IMR-90 (cell line): ENCODE data around the gene PPP1R13B.

Experiments used
- CEBPB ChIP-seq: IDR thresholded peaks from 2 replicates; pipeline ENCODE4 v1.6.1; 2012; ENCODE audit warnings: low read depth, low read length, improper control_type of control experiment
- CHD1 ChIP-seq: IDR thresholded peaks from 2 replicates; pipeline ENCODE4 v1.6.1; 2012; ENCODE audit warnings: low read depth, low read length, improper control_type of control experiment
- CTCF ChIP-seq: conservative IDR thresholded peaks from 2 replicates; pipeline ENCODE4 v1.5.1; 2012; ENCODE audit warnings: mild to moderate bottlenecking, low read depth, low read length, improper control_type of control experiment
- FOS ChIP-seq: fragments of 150-350 bp; IDR thresholded peaks from 2 replicates; pipeline ENCODE4 v1.6.1; 2016; ENCODE audit warnings: low read depth, low read length
- MAFK ChIP-seq: IDR thresholded peaks from 2 replicates; pipeline ENCODE4 v1.6.1; 2012; ENCODE audit warnings: low read depth, low read length, improper control_type of control experiment
- MAZ ChIP-seq: IDR thresholded peaks from 2 replicates; pipeline ENCODE4 v1.6.1; 2012; ENCODE audit warnings: low read depth, mild to moderate bottlenecking, low read length, improper control_type of control experiment, moderate library complexity, borderline replicate concordance
- MXI1 ChIP-seq: IDR thresholded peaks from 2 replicates; pipeline ENCODE4 v1.6.1; 2012; ENCODE audit warnings: low read depth, mild to moderate bottlenecking, low read length, moderate library complexity, borderline replicate concordance
- POLR2A ChIP-seq: IDR thresholded peaks from 2 replicates; pipeline ENCODE4 v1.6.1; 2012; ENCODE audit warnings: mild to moderate bottlenecking, low read depth, low read length
- RAD21 ChIP-seq: IDR thresholded peaks from 2 replicates; pipeline ENCODE4 v1.6.1; 2012; ENCODE audit warnings: low read length, improper control_type of control experiment
- RCOR1 ChIP-seq: IDR thresholded peaks from 2 replicates; pipeline ENCODE4 v1.6.1; 2012; ENCODE audit warnings: mild to moderate bottlenecking, low read length, improper control_type of control experiment; ENCODE audit not compliant: insufficient replicate concordance
- RFX5 ChIP-seq: IDR thresholded peaks from 2 replicates; pipeline ENCODE4 v1.8.0; 2012; ENCODE audit warnings: low read depth, mild to moderate bottlenecking, low read length, moderate library complexity
- SMC3 ChIP-seq: fragments of 150-350 bp; IDR thresholded peaks from 2 replicates; pipeline ENCODE4 v1.6.1; 2016; ENCODE audit warnings: low read depth, mild to moderate bottlenecking, antibody characterized with exemption, low read length, moderate library complexity
- USF2 ChIP-seq: fragments of 150-350 bp; IDR thresholded peaks from 2 replicates; pipeline ENCODE4 v1.6.1; 2017; ENCODE audit warnings: mild to moderate bottlenecking, antibody characterized with exemption, low read length, low read depth

- no peak for TF ChIP-seq MAFK
- no peak for TF ChIP-seq RFX5
- no peak for TF ChIP-seq CTCF
- TF ChIP-seq POLR2A, result no peak
- no peak for TF ChIP-seq CEBPB
- no peak for TF ChIP-seq SMC3
- no peak for TF ChIP-seq RAD21
- no peak for TF ChIP-seq FOS
- no peak for TF ChIP-seq MAZ
- no peak for TF ChIP-seq MXI1
- TF ChIP-seq RCOR1, result no peak
- TF ChIP-seq USF2, result no peak
- no peak for TF ChIP-seq CHD1
Measured at GRCh38 chr14:103859416-103860202, 12.2 kb upstream of the PPP1R13B start.
